Hematopoietic multipotent progenitor cell treated with erythropoietin and hydrocortisone succinate and interleukin-3 and kit ligand, for 15 days (in vitro differentiated cells): ENCODE results near the gene C1QTNF12.
"Not testable (repeated sequence)": the region's sequence is repeated elsewhere in the genome, so short reads cannot be mapped to it uniquely, and the experiment has no call there.

Experiments used
- DNase-seq: peaks from one replicate; pipeline ENCODE4 v3.0.0-alpha.2; 2015; ENCODE audit warnings: low spot score

Gene C1QTNF12

GRCh38 chr1:1259540-1259939 is 13.0 kb upstream of the C1QTNF12 start:
- no peak for DNase-seq

GRCh38 chr1:1259119-1259488 is 12.6 kb upstream of the C1QTNF12 start:
- no peak for DNase-seq

- DNase-seq = no peak
Observed at GRCh38 chr1:1256956-1257871, 10.7 kb upstream of the C1QTNF12 start.

GRCh38 chr1:1255611-1256010 is 9.1 kb upstream of the C1QTNF12 start:
- DNase-seq = no peak

- no peak for DNase-seq
Observed at GRCh38 chr1:1255078-1255477, 8.6 kb upstream of the C1QTNF12 start.

DNA sequence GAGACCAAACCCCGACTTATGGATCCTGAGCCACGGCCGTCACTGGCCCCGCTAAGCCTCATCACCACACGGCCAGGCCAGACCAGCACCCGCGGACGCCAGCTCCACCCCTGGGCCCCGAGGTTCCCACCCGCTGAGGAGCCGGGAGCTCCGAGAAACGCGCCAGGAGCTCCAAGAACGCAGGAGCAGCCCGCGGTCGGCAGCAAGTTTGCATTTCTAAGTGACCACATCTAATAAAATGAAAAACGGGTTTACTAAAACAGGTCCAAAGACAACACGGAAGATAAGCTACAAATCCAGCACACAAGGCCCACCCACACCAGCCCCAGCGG is 8.1 kb upstream of the C1QTNF12 start:
- DNase-seq = no peak

DNA sequence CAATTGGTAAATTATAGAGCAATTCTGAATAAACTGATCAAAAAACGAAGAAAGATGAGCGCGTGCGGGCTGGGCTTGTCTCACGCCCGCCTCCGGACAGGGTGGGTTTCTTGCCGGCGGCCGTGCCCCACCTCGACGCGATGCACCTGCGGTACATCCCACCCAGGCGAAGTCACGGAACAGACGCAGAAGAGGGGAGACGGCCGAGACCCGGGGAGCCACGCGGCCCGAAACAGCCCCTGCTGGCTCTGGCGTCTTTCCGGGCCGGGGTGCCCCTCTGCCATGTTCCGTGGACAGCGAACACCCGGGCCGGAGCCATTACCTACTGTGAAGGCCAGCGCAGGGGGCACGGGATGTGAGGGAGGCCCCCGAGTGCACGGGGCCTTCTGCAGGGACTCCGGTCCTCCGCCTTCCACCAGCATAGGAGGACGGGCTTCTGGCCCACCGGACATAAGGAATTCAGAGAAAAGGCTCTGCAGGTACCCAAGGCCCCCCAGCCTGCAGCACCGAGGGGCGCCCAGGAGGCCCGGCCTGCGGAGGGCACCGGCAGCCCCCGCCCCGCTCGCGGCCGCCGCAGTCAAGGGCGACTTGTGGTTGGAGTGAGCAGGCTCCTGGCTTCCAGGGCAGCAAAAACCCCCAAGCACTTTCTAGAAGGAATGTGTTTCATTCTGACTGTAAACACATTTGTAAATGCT is 7.6 kb upstream of the C1QTNF12 start:
- no peak for DNase-seq

GRCh38 chr1:1253314-1253713 is 6.8 kb upstream of the C1QTNF12 start:
- DNase-seq = no peak

- DNase-seq = no peak
Observed at GRCh38 chr1:1250786-1251284, 4.3 kb upstream of the C1QTNF12 start.

- not testable (repeated sequence) for DNase-seq
Observed at GRCh38 chr1:1248009-1248913, 1.7 kb upstream of the C1QTNF12 start.

- no peak for DNase-seq
Observed at GRCh38 chr1:1247341-1247913, 905 bp upstream of the C1QTNF12 start.

DNA sequence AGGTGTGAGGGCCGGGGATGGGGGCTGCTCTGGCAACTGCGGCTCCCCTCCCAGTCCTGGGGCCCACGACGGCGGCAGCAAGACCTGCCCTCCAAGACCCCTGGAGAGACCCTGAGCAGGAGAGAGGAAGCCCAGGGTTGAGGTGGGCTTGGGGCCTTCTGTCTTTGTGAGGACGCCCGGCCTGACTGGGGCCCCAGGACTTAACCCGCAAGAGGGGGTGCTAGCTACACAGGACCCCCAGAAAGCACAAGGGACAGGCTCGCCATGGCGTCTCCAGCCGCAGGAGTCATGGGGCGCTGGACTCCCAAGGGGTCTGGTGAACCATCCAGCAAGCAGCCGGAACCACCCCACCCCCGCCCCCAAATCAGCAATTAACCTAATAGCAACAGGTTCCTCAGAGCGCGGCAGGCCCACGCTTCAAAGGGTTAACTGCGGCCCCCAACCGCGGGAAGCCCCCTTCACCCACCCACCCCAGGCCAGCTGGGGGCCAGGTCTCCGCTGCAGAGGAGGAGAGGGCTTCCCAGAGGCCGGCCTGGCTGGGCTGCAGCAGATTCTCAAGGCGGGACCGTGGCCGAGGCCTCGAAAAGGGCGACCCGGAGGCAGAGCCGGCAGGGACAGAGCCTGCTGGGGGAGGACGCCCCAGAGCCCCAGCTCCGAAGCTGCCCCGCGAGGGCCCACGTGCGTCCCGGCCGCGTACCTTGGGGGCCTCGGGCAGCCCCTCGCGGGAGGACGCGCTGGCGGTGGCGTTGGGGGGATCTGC is 525 bp downstream of the C1QTNF12 start:
- no peak for DNase-seq

GRCh38 chr1:1245178-1245816 is 1.2 kb downstream of the C1QTNF12 start:
- no peak for DNase-seq

DNA sequence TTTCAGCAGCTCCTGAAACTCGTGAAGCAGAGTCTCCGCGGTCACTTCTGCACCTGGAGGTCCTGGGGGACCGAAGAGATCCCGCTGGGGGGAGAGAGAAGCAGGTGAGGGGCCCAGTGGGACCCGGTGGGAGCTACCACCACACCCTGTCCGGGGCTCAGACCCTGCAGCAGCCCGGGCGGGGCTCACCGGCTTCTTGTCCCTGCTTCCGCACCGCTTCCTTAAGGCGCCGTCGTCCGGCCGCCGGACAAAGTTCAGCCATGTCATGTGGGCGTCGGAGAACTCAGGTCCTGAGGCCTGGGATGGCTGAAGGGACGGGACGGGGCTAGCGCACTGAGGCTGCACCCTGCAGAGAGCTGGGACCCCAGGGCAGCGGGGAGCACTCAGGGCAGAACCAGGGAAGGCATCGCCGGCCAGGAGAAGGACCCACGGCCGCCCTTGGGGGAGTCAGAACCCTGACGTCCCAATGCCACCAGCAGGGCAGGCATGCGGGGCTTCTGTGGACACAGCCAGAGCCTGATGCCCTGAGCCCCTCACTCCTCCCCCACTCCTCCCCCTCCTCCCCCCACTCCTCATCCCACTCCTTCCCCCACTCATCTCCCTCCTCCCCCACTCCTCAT is 2.2 kb downstream of the C1QTNF12 start:
- DNase-seq = no peak

DNA sequence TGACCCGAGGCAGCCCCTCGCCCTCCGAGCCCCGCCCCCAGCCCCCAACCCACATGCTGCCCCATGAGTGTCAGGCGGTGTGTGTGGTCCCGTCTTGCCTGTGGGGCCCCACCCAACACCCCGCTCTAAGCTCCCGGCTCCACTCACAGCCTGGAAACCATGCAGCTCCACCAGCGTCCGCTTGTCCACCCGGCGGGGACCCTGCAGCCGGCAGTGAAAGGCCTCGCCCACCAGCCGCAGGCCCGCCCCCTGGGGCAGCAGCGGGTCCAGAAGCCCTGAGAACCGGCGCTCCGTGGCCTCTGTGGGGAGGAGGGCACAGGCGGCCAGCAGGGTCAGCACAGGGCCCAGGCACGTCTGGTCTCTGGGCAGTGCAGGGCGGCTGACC is 2.7 kb downstream of the C1QTNF12 start:
- DNase-seq = no peak

DNA sequence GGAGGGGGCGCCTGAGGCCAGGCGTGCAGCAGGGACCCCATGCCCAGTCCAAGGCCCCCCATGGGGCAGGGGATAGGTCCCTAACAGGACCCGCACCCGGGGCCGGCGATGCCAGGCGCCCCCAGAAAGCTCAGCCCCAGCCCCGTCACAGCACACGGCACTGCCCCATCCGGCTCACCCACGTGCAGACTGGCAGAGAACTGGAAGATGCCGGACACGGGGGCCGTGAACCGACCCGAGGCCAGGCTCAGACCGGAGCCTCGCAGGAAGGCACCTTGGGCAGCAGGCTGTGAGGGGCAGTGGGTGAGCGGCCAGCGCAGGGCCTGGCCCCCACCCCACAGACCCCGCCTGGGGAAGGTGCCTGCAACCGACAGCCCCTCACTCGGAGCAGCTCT is 3.3 kb downstream of the C1QTNF12 start:
- DNase-seq = no peak

GRCh38 chr1:1242461-1243265 is 3.9 kb downstream of the C1QTNF12 start:
- no peak for DNase-seq

DNA sequence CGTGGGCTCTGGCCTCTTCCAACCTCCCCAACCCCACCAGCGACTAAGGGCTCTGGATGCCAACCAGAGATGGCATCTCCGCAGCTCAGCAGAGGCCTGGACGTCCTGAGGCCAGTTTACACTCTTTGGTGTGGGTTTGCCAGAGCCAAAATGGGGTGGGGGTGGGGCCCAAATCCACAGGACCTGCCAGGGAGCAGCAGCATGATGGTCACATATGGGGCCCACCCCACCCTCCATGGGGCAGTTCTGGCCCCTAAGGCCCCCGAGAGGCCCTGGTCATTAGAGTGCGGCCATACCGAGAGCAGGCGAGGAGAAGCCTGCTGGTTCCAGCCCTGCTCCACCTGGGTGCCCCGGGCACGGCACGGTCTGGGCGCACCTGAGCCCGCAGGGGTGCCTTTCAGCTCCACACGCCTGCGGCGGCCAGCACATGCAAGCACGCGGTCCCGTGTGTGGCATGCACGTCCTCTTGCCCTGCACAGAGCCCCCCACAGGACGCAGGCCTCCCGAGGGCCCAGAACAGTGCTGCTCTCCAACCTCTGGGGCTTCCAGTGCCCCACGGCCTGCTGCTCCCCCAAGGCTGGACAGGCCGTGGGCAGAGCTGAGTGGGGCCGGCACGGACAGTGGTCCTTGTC is 4.8 kb downstream of the C1QTNF12 start:
- DNase-seq = no peak
